ENCODE data around the gene MAP7. TPM values are rescaled to one million over a fixed set of nuclear protein-coding genes. Genes with fewer than 3 reads are reported as not detected.

Gene MAP7
- total and polyA plus RNA-seq, 9 of the 15 experiments (the other 6 are each of a cell fraction or from before 2014, with no cell fraction given) = 0.76 to 7.7 (median 3.9) TPM

DNA sequence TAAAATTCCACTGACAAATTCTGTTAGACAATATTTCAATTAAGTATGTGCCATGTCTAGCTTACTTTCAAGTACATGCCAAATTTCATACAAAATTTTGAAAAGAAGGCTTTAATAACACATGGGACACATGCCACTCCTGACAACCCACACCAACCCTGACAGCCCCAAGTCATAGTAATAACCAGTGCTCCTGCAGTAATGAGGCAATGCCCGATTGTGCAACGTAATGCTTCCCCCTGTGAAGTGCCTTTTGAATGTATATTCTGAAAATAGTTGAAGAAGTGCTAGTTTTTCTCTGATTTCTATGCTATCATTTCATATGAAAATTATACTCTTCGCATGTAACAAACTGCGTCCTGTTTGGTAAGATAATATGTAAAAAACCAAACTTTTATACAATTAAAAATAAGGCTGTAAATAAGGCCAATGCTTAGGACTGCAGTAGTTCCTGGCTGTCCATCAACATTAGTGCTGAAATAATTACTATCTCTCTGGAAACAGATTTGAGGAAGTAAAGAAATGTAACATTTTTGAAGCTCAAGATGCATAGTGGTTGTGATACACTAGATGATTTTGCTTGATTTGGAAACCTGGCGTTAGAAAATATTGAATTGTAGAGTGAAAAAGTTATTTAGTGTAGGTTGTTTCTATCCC is 134.7 kb downstream of the MAP7 start (continued):
- TF ChIP-seq FOXK2 (conservative IDR thresholded peaks at IDR 0.05 in 1 of 2, IDR thresholded peaks at IDR 0.05 in 1 of 2; ENCODE audit: low read depth in 2 of 2) (0 out of 4 replicates have a peak, but pooled peaks of 1 of the 2 experiments have one; percentile 22), FOS (IDR thresholded peaks at IDR 0.05; ENCODE audit: extremely low read depth, insufficient read length) (no peak), TEAD4 (IDR thresholded peaks at IDR 0.05; ENCODE audit: low read length) (no peak), TEAD4 (CRISPR knock-in tag; IDR thresholded peaks at IDR 0.05; ENCODE audit: borderline replicate concordance) (no peak), STAT5B (CRISPR knock-in tag; IDR thresholded peaks at IDR 0.05) (no peak), CEBPG (CRISPR knock-in tag; IDR thresholded peaks at IDR 0.05) (peak; percentile 64), CEBPG (tag; conservative IDR thresholded peaks at IDR 0.05 in 1 of 2, IDR thresholded peaks at IDR 0.05 in 1 of 2) (peak; percentile 91 to 95), POU5F1 (IDR thresholded peaks at IDR 0.05; ENCODE audit: borderline replicate concordance, low read depth, low read length, partially characterized antibody) (no peak), KLF16 (IDR thresholded peaks at IDR 0.05) (no peak), POLR3A (IDR thresholded peaks at IDR 0.05; ENCODE audit: borderline replicate concordance, extremely low read depth, insufficient read depth, insufficient read length) (no peak), SRSF7 (optimal IDR thresholded peaks at IDR 0.05; ENCODE audit: low read depth, low read length) (no peak), ZNF140 (CRISPR knock-in tag; IDR thresholded peaks at IDR 0.05) (no peak), NCOA2 (IDR thresholded peaks at IDR 0.05; ENCODE audit: partially characterized antibody in 2 of 2) (no peak), OTX1 (CRISPR knock-in tag; IDR thresholded peaks at IDR 0.05) (no peak), ILF3 (IDR thresholded peaks at IDR 0.05; ENCODE audit: borderline replicate concordance) (no peak), SIN3A (IDR thresholded peaks at IDR 0.05; ENCODE audit: borderline replicate concordance in 2 of 2, control insufficient read depth in 1 of 2, low read depth in 2 of 2, low read length in 2 of 2) (no peak)
- TF ChIP-seq, protein P1, sequence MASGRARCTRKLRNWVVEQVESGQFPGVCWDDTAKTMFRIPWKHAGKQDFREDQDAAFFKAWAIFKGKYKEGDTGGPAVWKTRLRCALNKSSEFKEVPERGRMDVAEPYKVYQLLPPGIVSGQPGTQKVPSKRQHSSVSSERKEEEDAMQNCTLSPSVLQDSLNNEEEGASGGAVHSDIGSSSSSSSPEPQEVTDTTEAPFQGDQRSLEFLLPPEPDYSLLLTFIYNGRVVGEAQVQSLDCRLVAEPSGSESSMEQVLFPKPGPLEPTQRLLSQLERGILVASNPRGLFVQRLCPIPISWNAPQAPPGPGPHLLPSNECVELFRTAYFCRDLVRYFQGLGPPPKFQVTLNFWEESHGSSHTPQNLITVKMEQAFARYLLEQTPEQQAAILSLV (tag; IDR thresholded peaks at IDR 0.05) = 0 out of 2 replicates have a peak, but pooled peaks have one; percentile 53
- TF ChIP-seq, protein P2, sequence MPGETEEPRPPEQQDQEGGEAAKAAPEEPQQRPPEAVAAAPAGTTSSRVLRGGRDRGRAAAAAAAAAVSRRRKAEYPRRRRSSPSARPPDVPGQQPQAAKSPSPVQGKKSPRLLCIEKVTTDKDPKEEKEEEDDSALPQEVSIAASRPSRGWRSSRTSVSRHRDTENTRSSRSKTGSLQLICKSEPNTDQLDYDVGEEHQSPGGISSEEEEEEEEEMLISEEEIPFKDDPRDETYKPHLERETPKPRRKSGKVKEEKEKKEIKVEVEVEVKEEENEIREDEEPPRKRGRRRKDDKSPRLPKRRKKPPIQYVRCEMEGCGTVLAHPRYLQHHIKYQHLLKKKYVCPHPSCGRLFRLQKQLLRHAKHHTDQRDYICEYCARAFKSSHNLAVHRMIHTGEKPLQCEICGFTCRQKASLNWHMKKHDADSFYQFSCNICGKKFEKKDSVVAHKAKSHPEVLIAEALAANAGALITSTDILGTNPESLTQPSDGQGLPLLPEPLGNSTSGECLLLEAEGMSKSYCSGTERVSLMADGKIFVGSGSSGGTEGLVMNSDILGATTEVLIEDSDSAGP (CRISPR knock-in tag; IDR thresholded peaks at IDR 0.05) = no peak
- TF ChIP-seq, protein P3, sequence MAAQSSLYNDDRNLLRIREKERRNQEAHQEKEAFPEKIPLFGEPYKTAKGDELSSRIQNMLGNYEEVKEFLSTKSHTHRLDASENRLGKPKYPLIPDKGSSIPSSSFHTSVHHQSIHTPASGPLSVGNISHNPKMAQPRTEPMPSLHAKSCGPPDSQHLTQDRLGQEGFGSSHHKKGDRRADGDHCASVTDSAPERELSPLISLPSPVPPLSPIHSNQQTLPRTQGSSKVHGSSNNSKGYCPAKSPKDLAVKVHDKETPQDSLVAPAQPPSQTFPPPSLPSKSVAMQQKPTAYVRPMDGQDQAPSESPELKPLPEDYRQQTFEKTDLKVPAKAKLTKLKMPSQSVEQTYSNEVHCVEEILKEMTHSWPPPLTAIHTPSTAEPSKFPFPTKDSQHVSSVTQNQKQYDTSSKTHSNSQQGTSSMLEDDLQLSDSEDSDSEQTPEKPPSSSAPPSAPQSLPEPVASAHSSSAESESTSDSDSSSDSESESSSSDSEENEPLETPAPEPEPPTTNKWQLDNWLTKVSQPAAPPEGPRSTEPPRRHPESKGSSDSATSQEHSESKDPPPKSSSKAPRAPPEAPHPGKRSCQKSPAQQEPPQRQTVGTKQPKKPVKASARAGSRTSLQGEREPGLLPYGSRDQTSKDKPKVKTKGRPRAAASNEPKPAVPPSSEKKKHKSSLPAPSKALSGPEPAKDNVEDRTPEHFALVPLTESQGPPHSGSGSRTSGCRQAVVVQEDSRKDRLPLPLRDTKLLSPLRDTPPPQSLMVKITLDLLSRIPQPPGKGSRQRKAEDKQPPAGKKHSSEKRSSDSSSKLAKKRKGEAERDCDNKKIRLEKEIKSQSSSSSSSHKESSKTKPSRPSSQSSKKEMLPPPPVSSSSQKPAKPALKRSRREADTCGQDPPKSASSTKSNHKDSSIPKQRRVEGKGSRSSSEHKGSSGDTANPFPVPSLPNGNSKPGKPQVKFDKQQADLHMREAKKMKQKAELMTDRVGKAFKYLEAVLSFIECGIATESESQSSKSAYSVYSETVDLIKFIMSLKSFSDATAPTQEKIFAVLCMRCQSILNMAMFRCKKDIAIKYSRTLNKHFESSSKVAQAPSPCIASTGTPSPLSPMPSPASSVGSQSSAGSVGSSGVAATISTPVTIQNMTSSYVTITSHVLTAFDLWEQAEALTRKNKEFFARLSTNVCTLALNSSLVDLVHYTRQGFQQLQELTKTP (IDR thresholded peaks at IDR 0.05; ENCODE audit: low read depth in 1 of 2, partially characterized antibody in 2 of 2) = peak in 1 of 2 experiments; percentile 63
- TF ChIP-seq, protein P4, sequence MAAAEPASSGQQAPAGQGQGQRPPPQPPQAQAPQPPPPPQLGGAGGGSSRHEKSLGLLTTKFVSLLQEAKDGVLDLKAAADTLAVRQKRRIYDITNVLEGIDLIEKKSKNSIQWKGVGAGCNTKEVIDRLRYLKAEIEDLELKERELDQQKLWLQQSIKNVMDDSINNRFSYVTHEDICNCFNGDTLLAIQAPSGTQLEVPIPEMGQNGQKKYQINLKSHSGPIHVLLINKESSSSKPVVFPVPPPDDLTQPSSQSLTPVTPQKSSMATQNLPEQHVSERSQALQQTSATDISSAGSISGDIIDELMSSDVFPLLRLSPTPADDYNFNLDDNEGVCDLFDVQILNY (CRISPR knock-in tag; IDR thresholded peaks at IDR 0.05) = no peak
